KOPT-K1 (cell line): ENCODE results near the gene EPSTI1.

ENCODE experiments used
- H3K27ac ChIP-seq: fragments of 200-600 bp; sonication (generic); 2 replicates; pipeline ENCODE4 v1.5.1; 2016; ENCODE audit warnings: antibody characterized with exemption, mild to moderate bottlenecking, low read depth, low read length; ENCODE audit not compliant: poor library complexity, severe bottlenecking
- H3K36me3 ChIP-seq: fragments of 200-600 bp; sonication (generic); 2 replicates; pipeline ENCODE4 v1.5.1; 2017; ENCODE audit warnings: antibody characterized with exemption, mild to moderate bottlenecking, low read length, moderate library complexity; ENCODE audit not compliant: insufficient read depth
- H3K9me3 ChIP-seq: fragments of 200-600 bp; sonication (generic); 2 replicates; pipeline ENCODE4 v1.5.1; 2017; ENCODE audit warnings: antibody characterized with exemption, low read length, mild to moderate bottlenecking; ENCODE audit not compliant: insufficient read depth, poor library complexity, severe bottlenecking

The EPSTI1 gene

DNA sequence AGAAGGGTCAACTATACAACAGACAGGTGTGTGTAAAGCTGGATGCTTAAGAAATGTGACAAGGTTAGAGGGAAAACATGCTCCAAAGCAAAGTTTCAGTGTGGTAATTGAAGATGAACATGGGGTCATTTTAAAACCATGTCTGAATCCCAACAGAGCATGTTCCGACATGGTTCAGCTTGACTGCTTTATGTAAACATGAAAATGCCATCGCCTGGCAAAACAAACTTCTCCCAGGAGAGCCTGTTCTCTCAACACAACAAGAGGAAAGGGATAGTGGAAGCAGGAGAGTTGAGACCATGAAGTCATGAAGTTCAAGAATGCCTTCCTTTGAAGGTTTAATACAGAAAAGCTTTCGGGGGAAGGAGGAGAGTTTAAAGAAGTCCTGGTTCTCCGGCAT is 85.8 kb downstream of the EPSTI1 start:
- Histone ChIP-seq H3K27ac (no peak overlapping the region), H3K9me3 (no peaks in the 10 kb centered on the region)

DNA sequence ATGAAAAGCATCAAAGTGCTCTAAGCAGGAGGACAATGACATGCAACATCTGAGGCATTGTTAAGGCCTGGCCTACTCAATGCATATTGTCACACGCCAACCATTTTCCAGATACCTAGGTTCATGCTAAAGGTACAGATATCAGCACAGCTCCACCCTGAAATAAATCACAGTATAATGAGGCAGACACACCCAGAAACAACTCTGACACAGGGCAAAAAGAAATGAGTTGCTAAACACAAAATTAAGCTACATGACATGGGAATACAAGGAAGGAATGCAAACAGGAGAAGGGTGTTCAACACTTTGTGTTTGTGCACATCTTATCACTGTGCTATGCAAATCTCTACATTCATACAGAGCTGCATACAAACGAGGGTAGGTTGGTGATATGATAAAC is 86.5 kb downstream of the EPSTI1 start:
- H3K36me3 ChIP-seq = peaks cover 24% of the 10 kb centered on the region
- H3K9me3 ChIP-seq = no peaks in the 10 kb centered on the region
- no peak overlapping the region for H3K27ac ChIP-seq

More for the DNA sequence above, 85.8 kb downstream of the EPSTI1 start:
- peaks cover 25% of the 10 kb centered on the region for H3K36me3 ChIP-seq

DNA sequence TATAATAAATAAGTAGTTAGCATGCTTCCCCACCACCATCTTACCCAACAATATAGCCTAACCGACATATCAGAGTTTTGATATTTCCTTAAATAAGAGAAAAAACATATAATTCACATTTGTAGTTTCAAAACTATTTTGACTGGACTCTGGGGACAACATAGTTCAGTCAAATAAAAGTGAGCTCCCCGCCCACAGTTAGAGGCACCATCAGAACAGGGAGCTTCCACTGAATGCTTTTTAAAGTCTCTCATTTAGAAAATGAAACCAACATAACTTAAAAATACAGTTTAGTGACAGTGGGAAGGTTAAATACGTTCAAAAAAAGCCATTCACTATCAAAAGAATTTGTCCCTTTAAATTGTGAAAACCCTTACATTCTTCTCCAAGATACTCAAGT is 92.8 kb downstream of the EPSTI1 start:
- Histone ChIP-seq H3K9me3 (no peaks in the 10 kb centered on the region), H3K27ac (no peak overlapping the region), H3K36me3 (peaks cover 41% of the 10 kb centered on the region)

DNA sequence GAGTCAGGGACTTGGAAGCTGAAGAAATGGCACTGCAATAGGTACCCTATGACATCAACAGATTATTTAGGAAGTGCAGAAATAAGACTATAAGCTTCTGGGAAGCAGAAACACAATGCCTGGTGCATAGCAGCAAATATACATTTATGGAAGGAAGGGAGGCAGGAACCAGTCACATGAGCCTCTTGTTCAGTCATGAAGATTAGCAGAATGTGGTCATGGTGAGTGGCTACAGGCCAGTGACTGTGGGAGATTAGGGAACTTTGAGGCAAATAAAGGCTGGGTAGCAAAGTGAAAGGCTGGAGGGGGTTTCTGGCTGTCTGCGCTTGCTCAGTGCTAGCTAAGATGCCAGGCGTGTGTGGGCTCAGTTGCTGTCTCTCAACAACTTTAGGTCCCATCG is 96.3 kb downstream of the EPSTI1 start:
- Histone ChIP-seq H3K9me3 (no peaks in the 10 kb centered on the region), H3K36me3 (peaks cover 60% of the 10 kb centered on the region), H3K27ac (no peak overlapping the region)

DNA sequence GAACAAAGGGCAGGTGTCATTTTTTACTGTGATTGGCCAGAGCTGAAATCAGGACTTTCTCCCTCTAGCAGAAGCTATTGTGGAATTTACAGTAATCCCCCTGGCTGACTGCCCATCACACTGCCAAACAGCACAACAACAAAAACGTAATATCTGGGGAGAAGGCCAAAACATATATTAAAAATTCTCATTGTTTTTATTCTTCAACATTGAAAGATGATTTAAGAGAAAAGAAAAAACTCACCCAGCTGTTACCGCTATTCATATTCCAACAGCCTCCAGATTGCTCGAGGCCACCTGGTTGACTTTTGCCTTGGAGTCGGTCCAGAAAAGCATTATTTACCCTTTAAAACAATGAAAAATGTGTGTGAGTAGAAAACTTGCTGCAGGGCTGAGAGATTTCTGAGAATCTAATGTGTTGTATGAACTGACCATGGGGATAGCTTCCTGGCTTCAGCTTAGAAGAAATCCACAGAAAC is 97.2 kb downstream of the EPSTI1 start:
- Histone ChIP-seq H3K9me3 (no peaks in the 10 kb centered on the region), H3K36me3 (peaks cover 56% of the 10 kb centered on the region), H3K27ac (no peak overlapping the region)

DNA sequence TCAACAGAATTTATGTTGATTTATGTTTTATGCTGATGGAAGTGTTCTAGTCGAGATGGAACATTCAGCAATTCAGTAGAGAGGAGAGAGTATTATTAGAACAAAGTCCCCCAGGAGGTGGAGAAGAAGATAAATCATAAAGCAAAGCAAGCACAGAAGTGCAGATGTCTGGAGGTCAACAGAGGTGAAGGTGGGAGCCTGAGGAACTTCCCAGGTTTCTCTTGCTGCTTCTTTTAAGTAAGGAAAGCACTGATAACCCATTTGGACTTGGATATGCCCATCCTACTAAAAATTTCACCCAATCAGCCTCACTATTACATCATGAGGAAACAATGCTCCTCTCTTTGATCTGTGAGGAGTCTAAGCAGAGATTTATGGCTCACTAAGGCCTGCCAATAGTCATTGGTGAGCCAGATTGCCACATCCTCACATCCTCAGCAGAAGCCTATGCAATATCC is 98.8 kb downstream of the EPSTI1 start:
- no peaks in the 10 kb centered on the region for H3K9me3 ChIP-seq
- H3K27ac ChIP-seq = no peak overlapping the region
- H3K36me3 ChIP-seq = peaks cover 60% of the 10 kb centered on the region

DNA sequence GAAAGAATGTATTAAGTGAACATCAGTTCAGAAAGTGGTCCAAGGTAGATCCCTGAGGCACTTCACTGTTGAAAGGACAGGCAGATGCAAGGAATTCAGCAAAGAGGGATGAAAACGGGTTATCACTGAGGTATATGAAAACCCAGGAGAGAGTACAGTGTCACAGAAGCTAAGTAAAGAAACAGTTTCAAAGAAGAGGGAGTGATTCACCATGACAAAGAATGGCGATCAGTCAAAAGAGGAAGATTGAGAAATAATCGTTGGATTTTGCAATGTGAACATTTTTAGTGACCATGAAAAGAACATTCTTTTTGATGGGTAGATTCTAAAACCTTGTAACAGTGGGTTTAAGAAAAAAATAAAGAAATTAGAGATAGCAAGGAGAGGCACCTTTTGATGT is 99.3 kb downstream of the EPSTI1 start:
- Histone ChIP-seq H3K27ac (no peak overlapping the region), H3K36me3 (peaks cover 62% of the 10 kb centered on the region), H3K9me3 (no peaks in the 10 kb centered on the region)

DNA sequence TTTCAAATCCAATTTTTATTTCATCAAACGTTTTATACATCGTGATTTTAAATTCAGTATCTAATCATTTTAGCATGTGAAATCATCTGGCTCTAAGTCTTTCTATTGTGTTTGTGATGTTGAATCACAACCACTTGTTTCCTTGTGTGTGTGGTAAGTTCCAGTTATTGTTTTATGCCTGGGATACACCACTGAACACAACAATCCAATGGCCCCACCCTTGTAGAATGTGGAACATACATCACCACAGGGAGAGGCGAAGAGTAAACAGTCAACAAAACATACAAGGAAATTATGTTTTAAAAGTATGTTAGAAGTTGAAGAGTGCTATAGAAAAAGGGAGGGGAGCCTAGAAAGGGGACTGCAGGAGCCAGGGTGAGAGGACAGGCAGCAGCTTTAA is 100.5 kb downstream of the EPSTI1 start:
- no peak overlapping the region for H3K27ac ChIP-seq
- no peaks in the 10 kb centered on the region for H3K9me3 ChIP-seq
- H3K36me3 ChIP-seq = peaks cover 65% of the 10 kb centered on the region

DNA sequence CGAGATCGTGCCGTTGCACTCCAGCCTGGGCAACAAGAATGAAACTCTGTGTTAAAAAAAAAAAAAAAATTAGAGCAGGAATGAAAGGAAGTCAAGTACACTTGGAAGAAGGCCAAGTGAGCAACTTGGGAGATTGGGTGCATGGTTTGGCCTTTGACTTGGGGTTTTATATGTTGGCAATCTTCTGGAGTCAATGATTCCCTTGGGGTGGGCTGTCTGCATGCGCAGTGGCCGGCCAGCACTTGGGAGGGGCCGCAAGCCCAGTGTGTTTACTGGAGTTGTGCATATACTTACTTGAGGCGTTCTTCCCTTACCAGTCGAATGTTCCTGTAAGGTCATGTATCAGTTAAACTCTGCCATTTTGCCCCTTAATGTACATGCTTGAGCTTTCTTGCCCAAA is 106.7 kb downstream of the EPSTI1 start:
- Histone ChIP-seq H3K36me3 (peaks cover 26% of the 10 kb centered on the region), H3K27ac (no peak overlapping the region), H3K9me3 (no peaks in the 10 kb centered on the region)

DNA sequence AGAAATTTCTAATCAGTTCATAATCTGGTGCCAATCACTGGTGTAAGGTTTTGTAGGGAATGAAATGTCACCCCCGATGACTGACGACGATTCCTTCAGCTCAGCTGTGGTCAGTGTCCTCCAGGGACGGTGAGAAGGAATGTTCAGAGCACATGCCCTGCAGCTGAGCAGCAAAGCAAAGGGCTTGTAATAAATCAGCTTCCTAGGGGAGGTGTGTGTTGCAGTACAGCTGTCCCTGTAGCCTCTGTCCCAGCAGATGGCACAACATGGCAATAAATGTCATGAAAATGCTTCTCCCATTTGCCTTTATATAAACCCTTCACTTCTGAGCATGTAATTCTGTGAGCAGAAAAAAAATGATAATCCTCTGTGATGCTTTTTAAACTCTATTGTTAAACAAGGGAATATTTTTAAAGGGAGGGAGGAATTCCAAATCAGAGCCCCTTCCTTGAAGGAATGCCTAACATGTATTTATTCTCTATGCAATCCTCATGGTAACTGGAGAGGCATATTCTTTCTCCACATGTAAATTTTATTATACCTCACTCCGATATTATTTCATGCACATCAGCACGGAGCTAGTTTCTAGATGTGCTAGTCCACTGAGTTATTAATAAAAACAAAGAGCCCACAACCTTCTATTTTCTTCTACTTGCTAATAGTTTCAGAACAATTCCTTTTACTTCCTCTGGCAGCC is 108.1 kb downstream of the EPSTI1 start:
- Histone ChIP-seq H3K36me3 (peaks cover 26% of the 10 kb centered on the region), H3K9me3 (no peaks in the 10 kb centered on the region), H3K27ac (no peak overlapping the region)

DNA sequence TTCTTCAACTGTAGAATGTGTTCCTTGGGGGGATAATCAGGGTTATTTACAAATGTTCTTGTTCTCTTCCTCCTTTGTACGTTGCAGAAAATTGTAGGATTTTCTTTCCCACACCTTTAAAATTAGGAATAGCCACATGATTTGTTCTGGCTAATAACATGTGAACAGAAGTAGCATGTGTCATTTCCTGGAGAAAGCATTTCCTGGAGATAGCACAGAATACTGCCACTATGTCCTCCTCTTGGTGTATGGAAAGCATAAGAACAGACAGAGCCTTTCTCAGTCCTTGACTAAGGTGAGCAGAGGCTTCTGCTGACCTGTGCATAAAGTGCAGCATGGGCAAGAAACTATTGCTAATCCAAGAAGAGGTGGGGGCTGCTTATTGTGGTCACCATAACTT is 108.9 kb downstream of the EPSTI1 start:
- H3K27ac ChIP-seq = no peak overlapping the region
- H3K9me3 ChIP-seq = no peaks in the 10 kb centered on the region
- peaks cover 18% of the 10 kb centered on the region for H3K36me3 ChIP-seq

DNA sequence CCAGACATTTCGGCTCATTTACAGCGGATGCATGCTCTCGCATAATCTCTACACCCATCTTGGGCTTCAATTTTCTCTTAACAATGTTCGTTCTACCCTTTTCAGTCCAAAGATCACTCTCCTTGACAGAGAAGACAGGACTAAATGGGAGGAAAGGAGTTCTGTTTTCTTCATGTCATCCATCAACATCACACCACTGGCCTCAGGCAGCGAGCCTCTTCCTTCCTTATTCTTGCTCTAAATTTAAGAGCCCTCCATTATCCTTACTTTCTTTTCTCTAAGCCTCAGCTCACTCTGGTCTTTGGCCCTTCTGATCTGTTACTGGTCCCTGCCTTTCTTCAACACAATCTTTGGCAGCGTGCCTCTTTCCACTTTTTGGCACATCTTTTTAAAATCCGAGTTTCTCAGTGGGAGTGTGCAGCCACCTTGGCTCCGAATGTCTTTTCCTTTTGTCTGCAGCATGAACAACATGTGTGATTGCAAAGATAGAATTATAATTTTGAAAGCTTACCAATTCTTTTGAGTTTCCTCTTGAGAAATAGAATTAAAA is 111.9 kb downstream of the EPSTI1 start:
- no peak overlapping the region for H3K27ac ChIP-seq
- H3K36me3 ChIP-seq = no peaks in the 10 kb centered on the region
- H3K9me3 ChIP-seq = no peaks in the 10 kb centered on the region

DNA sequence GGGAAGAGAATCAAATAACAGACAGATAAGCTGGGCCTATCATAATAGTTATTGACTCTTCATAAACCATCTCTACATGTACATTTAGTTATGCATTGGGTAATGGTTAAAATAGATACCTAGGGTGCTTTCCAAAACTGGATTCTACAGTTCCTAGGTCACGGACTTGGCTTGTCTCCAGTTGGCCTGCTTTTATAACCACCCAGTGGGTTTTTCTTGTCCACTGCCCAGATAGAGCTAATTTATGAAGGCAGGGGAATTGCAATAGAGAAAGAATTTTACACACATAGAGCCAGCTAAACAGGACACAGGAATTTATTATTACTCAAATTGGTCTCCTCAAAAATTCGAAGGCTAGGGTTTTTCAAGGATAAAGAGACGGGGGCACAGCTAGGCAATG is 113.3 kb downstream of the EPSTI1 start:
- no peaks in the 10 kb centered on the region for H3K36me3 ChIP-seq
- H3K9me3 ChIP-seq = no peaks in the 10 kb centered on the region
- no peak overlapping the region for H3K27ac ChIP-seq

DNA sequence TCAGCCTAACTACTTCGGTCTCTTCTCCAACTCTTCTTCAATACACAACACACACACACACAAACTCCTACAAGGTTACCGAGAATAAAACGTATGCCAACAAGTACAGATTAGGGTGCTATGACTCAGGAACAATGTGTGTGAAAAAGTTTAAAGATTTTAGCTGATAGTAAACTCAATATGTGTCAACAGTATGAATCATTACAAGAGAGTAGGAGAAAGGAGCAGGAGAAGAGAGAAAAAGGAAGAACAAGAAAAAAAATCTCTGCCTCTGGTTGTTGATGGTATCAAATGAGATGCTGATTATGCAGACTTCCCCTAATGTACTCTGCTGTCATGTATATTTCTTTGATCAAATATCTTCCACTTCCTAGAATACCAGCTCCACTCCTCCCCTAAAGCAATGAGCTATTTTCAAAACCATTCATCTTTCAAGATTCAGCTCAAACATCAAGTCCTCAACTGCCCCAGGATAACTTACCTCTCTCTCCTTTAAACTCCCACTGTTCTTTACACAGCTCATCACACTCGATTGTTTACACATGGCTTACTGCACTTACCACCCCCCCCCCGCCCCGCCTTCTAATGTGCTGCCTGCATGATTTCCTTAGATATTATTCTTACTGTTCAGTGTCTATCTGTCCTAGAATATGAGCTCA is 115.0 kb downstream of the EPSTI1 start:
- Histone ChIP-seq H3K9me3 (no peaks in the 10 kb centered on the region), H3K27ac (no peak overlapping the region), H3K36me3 (no peaks in the 10 kb centered on the region)

DNA sequence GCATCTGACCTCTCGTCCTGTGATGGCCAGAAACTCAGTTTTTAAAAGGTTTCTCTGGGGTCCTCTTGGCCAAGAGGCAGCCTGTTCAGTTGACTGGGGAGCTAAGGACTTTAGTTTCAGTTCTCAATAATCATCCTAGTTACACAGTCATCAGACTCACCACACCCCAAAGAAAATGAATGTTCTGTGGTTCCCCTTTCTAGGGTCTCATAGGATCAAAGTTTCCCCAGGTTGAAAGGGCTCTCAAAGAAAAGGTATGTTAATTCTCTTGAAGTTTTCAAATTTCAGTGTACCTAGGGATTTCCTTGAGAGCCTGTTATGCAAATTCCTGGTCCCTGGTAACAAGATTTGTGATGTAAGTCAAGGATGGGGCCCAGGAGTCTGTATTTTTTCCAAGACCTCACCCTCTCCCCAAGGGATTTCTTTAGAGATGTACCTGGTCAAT is 115.7 kb downstream of the EPSTI1 start:
- H3K36me3 ChIP-seq = no peaks in the 10 kb centered on the region
- H3K9me3 ChIP-seq = no peaks in the 10 kb centered on the region
- H3K27ac ChIP-seq = no peak overlapping the region
